Measurements from ENCODE around the gene MAPKAP1.

Gene MAPKAP1

DNA sequence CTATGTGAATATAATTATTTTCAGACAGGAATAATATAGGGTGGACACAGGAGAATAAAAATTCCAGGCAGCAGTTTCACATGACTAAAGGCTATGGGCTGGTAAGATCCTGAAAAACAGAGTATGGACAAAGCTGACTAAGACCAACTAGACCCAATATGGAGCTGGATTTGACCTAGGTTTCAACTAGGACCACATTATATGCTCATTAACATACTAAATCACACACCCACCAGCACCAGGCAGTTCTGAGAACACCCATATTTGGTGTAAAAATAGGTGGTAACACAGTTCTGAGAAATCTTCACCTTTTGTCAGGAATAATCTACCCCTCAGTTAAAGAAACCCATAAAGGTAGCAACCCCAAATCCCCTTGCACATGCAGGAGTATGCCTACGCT lies 64.7 kb downstream of the MAPKAP1 start:
- DNase-seq (ENCODE audit: low spot score): no peak

GRCh38 chr9:125639057-125639456 lies 68.0 kb downstream of the MAPKAP1 start:
- DNase-seq (ENCODE audit: low spot score): no peak

DNA sequence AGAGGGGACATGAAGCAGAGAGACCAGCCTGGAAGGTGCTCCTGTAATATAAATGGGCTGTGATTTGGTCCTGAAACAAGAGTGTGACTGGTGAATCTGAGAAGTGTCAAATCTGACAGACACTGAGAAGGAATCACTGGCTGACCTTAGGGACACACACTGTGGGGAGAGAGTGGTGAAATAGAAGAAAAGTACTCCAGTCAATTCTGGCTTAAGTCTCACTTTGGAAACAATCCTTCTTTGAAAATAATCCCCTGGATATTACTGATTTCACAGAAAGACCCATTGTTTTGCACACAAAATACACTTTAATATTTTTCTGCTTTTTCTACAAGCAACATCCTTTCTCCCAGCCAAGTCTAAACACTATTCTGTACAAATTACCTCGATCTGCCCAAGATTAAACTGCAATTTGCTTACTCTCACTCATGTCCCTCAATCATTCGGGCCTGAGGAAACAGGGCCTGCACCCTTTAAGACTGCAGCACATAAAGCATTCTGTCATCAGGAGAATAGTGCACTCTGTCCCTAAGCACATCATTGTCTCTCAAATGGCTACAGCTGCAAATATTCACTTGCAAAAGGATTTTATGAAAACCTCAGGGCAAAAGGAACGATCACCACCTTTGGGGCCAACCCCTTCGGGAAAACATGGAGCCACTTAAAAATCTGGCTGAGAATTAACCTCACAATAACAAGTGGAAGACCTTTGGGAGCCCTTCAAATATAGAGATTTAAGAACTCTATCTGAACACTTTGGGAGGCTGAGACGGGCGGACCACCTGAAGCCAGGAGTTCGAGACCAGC lies 68.6 kb downstream of the MAPKAP1 start:
- DNase-seq (ENCODE audit: low spot score): no peak

- DNase-seq (ENCODE audit: low spot score): no peak
Measured at GRCh38 chr9:125637241-125637640, 69.8 kb downstream of the MAPKAP1 start.

GRCh38 chr9:125635888-125636287 lies 71.1 kb downstream of the MAPKAP1 start:
- no peak for DNase-seq (ENCODE audit: low spot score)

GRCh38 chr9:125634040-125634717 lies 72.8 kb downstream of the MAPKAP1 start:
- no peak for DNase-seq (ENCODE audit: low spot score)

- no peak for DNase-seq (ENCODE audit: low spot score)
Measured at GRCh38 chr9:125633116-125633745, 73.8 kb downstream of the MAPKAP1 start.

- DNase-seq (ENCODE audit: low spot score): no peak
Measured at GRCh38 chr9:125632321-125633115, 74.5 kb downstream of the MAPKAP1 start.

GRCh38 chr9:125631391-125632085 lies 75.5 kb downstream of the MAPKAP1 start:
- peak; percentile 74 for DNase-seq (ENCODE audit: low spot score)

- DNase-seq (ENCODE audit: low spot score): peak; percentile 30
Measured at GRCh38 chr9:125630436-125630835, 76.6 kb downstream of the MAPKAP1 start.

DNA sequence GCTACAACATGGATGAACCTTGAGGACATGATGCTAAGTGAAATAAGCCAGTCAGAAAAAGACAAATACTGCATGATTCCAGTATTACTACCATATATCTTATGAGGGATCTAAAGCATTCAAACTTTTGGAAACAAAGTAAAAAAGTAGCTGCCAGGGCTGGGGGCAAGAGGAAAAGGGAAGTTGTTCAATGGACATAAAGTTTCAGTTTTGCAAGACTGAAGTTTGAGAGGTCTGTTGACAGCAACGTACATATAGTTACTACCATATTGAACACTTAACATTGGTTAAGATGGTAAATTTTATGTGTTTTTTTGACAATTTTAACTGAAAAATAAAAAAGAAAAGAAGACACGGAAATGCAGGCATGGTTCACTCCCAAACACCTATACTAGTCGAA lies 77.6 kb downstream of the MAPKAP1 start:
- no peak for DNase-seq (ENCODE audit: low spot score)

DNA sequence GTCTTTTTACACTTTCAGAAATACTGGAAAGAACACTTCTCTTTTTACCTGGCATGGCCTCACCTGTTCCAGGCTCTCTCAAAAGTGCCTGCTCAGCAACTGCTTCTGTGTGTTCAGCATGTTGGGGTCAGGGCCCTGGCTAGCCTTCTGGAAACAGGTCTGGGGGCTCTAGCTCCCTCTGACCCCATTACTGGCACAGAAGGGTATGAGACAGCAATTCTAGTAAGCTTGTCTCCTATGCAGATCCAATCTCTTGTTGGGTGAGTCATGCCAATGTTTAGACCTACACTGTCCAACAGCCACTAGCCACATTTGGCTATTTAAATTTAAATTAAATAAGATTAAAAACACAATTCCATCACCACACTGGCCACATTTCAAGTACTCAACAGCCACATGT lies 80.8 kb downstream of the MAPKAP1 start:
- no peak for DNase-seq (ENCODE audit: low spot score)

DNA sequence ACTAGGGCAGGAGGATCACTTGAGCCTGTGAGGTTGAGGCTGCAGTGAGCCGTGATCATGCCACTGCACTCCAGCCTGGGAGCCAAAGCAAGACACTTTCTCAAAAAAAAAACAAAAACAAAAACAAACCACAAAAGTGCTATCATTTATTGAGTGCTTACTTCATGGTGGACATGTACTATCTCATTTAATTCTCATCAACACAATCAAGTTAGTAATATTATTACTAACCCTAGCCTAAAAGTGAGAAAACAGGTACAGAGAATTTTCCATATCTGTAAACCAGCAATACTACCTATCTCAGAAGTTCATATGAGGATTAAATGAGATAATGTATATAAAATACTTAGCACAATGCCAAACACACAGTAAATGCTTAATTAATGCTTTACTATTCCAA lies 85.8 kb downstream of the MAPKAP1 start:
- DNase-seq (ENCODE audit: low spot score): no peak

- no peak for DNase-seq (ENCODE audit: low spot score)
Measured at GRCh38 chr9:125620216-125620615, 86.8 kb downstream of the MAPKAP1 start.

DNA sequence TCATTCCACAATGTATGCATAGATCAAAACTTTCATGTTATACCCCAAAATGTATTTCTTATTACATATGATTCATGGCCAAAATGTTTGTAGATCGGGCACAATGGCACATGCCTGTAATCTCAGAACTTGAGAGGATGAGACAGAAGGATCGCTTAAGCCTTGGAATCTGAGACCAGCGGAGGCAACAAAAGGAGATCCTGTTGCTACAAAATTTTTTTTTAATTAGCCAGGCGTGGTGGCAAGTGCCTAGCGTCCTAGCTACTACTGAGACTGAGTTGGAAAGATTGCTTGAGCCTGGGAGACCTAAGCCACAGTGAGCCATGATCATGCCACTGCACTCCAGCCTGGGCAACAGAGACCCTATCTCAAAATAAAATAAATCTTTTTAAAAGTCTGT lies 89.9 kb downstream of the MAPKAP1 start:
- no peak for DNase-seq (ENCODE audit: low spot score)

- no peak for DNase-seq (ENCODE audit: low spot score)
Measured at GRCh38 chr9:125613141-125613540, 93.9 kb downstream of the MAPKAP1 start.

DNA sequence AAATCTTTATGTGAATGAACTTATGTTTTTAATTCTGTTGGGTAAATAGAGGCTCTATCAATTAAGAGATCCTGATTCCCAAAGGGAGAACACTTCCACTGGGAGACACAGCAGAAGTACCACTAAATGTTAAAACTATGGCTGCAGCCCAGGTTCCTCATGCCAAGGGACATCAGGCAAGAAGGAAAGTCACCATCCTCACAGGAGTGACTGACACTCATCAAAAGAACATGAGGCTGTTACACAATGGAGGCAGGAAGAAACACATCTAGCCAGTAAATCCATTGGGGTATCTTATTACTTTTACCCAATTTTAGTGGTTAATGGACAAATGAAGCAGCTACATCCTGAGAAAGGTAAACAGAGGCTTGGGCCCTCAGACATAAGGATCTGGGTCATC lies 94.4 kb downstream of the MAPKAP1 start:
- no peak for DNase-seq (ENCODE audit: low spot score)

GRCh38 chr9:125611121-125611765 lies 95.8 kb downstream of the MAPKAP1 start:
- no peak for DNase-seq (ENCODE audit: low spot score)

DNA sequence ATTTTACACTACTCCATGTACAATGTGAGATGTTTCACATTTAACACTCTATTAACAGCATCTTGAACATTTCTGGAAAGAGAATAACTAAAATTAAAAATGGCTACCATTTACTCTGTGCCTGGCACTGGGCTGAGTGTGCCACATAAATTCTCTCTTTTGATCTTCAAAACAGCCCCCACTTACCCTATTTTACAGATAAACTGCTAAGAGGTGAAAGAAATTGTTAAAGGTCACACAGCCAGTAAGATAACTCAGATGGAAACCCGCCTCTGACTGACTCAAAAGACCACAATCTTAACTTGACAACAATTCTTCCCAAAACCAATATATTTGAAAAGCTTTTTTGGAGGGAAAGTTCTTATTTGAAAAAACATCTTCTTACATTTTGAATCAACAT lies 97.3 kb downstream of the MAPKAP1 start:
- DNase-seq (ENCODE audit: low spot score): no peak

GRCh38 chr9:125608489-125609224 lies 98.4 kb downstream of the MAPKAP1 start:
- no peak for DNase-seq (ENCODE audit: low spot score)
